Right lobe of liver (tissue), 4 donors: ENCODE measurements around the gene GJE1.

ENCODE experiments used
- POLR2A ChIP-seq: fragments of 450-650 bp; IDR thresholded peaks from one replicate; pipeline ENCODE4 v1.6.1; 2017; ENCODE audit warnings: antibody characterized with exemption, mild to moderate bottlenecking
- TF ChIP-seq, protein P1 (sequence below), 4 donors: fragments of 200-600 bp in 3 of 4; fragments of 450-650 bp in 1 of 4; IDR thresholded peaks; one replicate each; pipeline versions ENCODE4 v1.5.1 to v1.8.0; 2016 to 2022; ENCODE audit warnings: antibody characterized with exemption in 4 of 4, mild to moderate bottlenecking in 2 of 4
- donor health status: DM: no; HTN: no; CAD: no.
- donor health status: DM: no; HTN: no; CAD: no.
- donor health status: DM: no; HTN: yes; CAD: no.

- TF ChIP-seq, protein P1, sequence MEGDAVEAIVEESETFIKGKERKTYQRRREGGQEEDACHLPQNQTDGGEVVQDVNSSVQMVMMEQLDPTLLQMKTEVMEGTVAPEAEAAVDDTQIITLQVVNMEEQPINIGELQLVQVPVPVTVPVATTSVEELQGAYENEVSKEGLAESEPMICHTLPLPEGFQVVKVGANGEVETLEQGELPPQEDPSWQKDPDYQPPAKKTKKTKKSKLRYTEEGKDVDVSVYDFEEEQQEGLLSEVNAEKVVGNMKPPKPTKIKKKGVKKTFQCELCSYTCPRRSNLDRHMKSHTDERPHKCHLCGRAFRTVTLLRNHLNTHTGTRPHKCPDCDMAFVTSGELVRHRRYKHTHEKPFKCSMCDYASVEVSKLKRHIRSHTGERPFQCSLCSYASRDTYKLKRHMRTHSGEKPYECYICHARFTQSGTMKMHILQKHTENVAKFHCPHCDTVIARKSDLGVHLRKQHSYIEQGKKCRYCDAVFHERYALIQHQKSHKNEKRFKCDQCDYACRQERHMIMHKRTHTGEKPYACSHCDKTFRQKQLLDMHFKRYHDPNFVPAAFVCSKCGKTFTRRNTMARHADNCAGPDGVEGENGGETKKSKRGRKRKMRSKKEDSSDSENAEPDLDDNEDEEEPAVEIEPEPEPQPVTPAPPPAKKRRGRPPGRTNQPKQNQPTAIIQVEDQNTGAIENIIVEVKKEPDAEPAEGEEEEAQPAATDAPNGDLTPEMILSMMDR (IDR thresholded peaks at IDR 0.05): no peak
- no peak for TF ChIP-seq POLR2A
Measured at GRCh38 chr6:142183351-142183750, 50.6 kb downstream of the GJE1 start.
